Amniotic stem cell (primary cell): ENCODE measurements around the gene SPDYC.
A peak's percentile ranks its signal among the peaks of the same experiment; 100 is the strongest.
"Not testable (repeated sequence)": the region's sequence is repeated elsewhere in the genome, so short reads cannot be mapped to it uniquely, and the experiment has no call there.

ENCODE experiments used
- DNase-seq: peaks from one replicate; lab custom pipeline; 2025; lab: John Stamatoyannopoulos, UW

The SPDYC gene

GRCh38 chr11:65169164-65169641, 830 bp upstream of the SPDYC start:
- no peak for DNase-seq

- DNase-seq = no peak
These were observed 2.6 kb downstream of the SPDYC start for GRCh38 chr11:65172600-65172999.

DNA sequence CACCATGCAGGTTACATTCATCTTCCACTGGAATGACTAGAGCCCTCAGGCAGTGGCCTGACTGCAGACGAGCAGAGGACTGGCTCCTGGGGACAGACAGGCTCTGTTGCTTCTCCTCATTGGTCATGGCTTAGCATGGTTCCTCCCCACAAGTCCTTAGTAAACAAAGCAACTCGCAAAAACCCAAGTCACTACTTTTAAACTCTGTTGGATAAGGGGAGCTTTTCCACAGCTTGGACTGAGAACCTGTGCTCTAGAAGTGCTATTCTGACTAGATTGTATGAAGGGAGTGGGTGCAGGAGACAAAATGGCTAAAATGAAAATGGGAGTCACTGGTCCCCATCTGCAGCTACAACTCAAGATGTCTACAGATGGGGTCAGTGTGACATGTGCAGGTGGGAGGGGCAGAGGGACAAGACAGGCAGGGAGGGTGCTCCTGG, 4.6 kb downstream of the SPDYC start:
- DNase-seq = not testable (repeated sequence)

DNA sequence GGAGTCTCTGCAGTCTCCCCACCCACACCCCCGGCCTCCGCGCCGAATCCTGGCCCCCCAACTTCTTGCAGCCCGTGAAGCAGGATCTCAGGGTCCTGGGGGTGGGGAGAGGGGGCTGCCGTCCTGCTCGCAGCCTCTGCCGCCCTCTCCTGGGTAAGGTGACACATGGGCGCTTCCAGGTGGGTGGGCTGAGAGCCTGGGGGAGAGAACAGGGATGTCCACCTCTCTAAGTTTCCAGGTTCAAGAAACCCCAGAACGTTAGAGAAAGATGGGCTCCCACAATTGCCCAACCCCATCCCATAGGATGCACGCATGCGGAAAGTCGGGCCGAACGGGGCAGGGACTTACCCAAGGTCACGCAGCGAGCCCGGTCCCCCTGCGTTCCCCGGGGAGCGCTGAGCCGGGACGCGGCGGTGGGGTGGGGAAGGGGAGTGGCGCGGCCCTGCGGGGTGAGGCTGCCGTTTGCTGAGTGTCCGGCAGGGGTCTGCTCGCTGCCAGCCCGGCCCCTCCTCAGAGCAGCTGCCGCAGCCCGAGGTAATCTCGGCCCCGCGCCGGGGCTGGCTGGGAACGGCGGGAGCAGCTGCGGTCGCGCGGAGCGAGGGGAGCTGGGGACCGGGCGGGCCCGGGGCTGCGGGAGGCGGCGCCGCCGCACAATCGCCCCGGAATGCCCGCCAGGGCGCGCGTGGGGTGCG, 11.0 kb downstream of the SPDYC start:
- DNase-seq = peak; percentile 41

GRCh38 chr11:65181569-65182257, 11.7 kb downstream of the SPDYC start, which contains the start of gene CAPN1:
TSS of gene CAPN1 (plus strand) at chr11:65181928. CDS start at chr11:65182702, 774 bp downstream.
- DNase-seq = peak; percentile 83

- no peak for DNase-seq
These were observed 12.5 kb downstream of the SPDYC start for GRCh38 chr11:65182258-65183170.

GRCh38 chr11:65183201-65183891, 13.3 kb downstream of the SPDYC start:
- no peak for DNase-seq

DNA sequence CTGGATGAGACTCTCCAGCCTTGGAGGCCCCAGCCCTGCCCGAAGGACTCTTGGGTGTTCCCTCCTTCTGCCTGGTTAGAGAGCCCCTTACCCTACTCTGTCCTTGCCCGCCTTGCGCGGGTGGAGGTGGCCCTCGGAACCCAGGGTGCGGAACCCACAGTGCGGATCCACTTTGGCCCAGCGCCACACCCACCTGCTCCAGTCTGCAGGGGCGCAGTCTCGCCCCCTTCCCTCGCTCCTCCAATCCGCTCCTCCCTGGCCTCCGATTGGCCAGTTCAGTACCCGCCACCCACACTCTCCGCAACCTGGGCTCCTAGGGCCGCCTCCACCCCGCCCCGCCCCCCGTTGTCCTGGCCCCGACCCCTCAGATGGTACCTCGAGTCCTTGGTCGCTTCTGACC, 14.1 kb downstream of the SPDYC start:
- DNase-seq = no peak

DNA sequence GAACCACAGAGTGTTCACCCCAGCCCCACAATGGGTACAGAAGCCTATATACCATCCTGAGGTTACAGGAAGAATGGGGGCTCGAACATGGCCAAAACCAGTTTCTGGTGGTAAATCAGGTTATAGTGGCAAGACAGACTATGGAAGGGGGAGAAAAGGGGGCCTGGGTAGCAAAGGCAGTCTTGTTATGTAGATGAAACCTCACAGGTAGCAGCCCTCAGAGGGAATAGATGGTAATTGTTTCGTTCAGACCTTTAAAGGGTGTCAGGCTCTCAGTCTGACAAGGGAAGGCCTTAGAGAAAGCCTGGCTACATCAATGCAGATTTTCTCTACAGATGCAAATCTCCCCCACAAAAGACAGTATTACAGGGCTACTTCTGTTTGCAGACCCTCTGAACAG, 15.1 kb downstream of the SPDYC start:
- DNase-seq = no peak

- no peak for DNase-seq
These were observed 15.9 kb downstream of the SPDYC start for GRCh38 chr11:65185869-65186341.

GRCh38 chr11:65186701-65187100, 16.7 kb downstream of the SPDYC start:
- DNase-seq = no peak

GRCh38 chr11:65187146-65187675, 17.2 kb downstream of the SPDYC start:
- DNase-seq = no peak

DNA sequence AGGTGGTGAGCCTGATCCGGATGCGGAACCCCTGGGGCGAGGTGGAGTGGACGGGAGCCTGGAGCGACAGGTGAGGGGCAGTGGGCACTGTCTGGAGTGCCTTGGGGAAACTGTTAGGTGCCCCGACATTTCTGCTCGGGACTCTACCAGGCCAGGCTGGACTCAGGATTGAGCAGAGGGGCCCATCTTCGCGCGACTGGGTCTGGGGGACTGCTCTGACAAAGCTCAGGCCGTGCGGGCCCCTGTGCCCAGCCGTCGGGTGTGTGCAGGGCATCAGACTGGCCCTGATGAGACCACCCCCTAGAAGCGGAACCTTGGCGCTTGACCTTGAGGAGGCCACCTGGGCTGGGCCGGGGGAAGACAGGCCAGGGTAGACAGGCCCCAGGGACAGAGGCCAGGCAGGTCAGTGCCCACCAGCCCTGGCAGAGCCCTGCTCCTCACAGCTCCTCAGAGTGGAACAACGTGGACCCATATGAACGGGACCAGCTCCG, 18.0 kb downstream of the SPDYC start:
- no peak for DNase-seq

GRCh38 chr11:65188486-65188885, 18.5 kb downstream of the SPDYC start:
- no peak for DNase-seq

- DNase-seq = no peak
These were observed 19.2 kb downstream of the SPDYC start for GRCh38 chr11:65189191-65189590.

- DNase-seq = no peak
These were observed 24.5 kb downstream of the SPDYC start for GRCh38 chr11:65194564-65194963.

GRCh38 chr11:65204143-65204542, 34.1 kb downstream of the SPDYC start:
- DNase-seq = no peak

GRCh38 chr11:65204646-65205601, 34.9 kb downstream of the SPDYC start:
- DNase-seq = no peak

- no peak for DNase-seq
These were observed 35.6 kb downstream of the SPDYC start for GRCh38 chr11:65205602-65205967.

DNA sequence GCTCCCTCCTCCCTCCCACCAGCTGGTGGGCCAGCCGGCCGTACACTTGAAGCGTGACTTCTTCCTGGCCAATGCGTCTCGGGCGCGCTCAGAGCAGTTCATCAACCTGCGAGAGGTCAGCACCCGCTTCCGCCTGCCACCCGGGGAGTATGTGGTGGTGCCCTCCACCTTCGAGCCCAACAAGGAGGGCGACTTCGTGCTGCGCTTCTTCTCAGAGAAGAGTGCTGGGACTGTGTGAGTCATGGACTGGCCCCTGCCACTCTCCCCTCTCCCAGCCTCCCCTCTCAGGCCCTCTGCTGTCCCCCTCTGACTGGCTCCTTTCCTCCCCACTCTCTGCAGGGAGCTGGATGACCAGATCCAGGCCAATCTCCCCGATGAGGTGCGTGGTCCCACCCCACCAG, 36.4 kb downstream of the SPDYC start:
- no peak for DNase-seq
